ENCODE data around the gene PISD. TPM values are rescaled to one million over a fixed set of nuclear protein-coding genes. Genes with fewer than 3 reads are reported as not detected.
A peak's percentile ranks its signal among the peaks of the same experiment; 100 is the strongest.

PISD gene
- total and polyA plus RNA-seq, 9 of the 15 experiments (the other 6 are each of a cell fraction or from before 2014, with no cell fraction given), result 24.5 to 65.9 (median 36.6) TPM

DNA sequence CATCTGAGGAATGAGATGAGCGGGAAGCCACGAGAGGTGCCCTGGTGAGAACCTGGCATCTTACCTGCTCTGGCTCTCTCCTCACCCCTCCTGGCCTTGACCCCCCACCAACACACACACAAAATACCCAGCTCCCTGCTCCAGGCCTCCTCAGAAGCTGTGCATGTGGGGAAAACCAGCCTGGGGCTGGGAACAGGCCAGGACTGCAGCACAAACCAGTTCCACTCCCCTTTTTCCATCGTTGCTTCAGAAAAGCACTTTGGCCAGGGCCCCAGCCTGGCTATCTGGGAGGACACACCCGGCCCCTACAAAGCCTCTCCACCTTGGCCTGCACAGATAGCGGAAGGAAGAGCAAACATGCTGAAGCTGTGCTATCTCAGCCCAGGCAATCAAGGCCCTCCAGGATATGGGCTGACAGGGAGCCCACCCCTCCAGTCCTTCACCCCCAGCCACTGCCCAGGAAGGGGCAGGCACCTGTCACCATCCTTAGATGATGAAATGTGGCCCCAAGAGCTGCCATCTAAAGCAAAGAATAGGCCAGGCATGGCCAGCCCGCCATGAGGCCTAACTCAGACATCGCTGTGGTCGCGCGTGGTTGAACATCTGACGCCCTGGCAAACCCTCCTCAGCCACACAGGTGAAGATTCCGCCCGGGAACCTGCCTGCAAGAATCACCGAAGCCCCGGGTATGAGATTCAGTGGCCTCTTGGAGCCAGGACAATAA lies 35.4 kb downstream of the PISD start (continued):
- peak in 1 of 3 experiments; percentile 65; a peak in 2 of 6 replicates for TF ChIP-seq ZBTB11 (CRISPR knock-in tag; IDR thresholded peaks at IDR 0.05)
- TF ChIP-seq CBFA2T3 (IDR thresholded peaks at IDR 0.05), result peak; percentile 98
- TF ChIP-seq TBL1XR1 (IDR thresholded peaks at IDR 0.05; ENCODE audit: low read length in 2 of 2), result peak; percentile 26 to 28; a peak in 2 of 4 replicates
- peak; percentile 85 for TF ChIP-seq EP400 (IDR thresholded peaks at IDR 0.05)
- peak; percentile 48 for TF ChIP-seq CEBPB (tag; IDR thresholded peaks at IDR 0.05)
- TF ChIP-seq USF1 (CRISPR knock-in tag; IDR thresholded peaks at IDR 0.05), result no peak
- TF ChIP-seq NFATC3 (IDR thresholded peaks at IDR 0.05), result peak; percentile 80; the same call in 1 of the 2 replicates
- TF ChIP-seq, protein P1, sequence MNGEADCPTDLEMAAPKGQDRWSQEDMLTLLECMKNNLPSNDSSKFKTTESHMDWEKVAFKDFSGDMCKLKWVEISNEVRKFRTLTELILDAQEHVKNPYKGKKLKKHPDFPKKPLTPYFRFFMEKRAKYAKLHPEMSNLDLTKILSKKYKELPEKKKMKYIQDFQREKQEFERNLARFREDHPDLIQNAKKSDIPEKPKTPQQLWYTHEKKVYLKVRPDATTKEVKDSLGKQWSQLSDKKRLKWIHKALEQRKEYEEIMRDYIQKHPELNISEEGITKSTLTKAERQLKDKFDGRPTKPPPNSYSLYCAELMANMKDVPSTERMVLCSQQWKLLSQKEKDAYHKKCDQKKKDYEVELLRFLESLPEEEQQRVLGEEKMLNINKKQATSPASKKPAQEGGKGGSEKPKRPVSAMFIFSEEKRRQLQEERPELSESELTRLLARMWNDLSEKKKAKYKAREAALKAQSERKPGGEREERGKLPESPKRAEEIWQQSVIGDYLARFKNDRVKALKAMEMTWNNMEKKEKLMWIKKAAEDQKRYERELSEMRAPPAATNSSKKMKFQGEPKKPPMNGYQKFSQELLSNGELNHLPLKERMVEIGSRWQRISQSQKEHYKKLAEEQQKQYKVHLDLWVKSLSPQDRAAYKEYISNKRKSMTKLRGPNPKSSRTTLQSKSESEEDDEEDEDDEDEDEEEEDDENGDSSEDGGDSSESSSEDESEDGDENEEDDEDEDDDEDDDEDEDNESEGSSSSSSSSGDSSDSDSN (IDR thresholded peaks at IDR 0.05; ENCODE audit: borderline replicate concordance in 1 of 2, low read depth in 2 of 2, low read length in 2 of 2), result peak in 1 of 2 experiments; percentile 72; a peak in 1 of 4 replicates
- TF ChIP-seq ARNT (IDR thresholded peaks at IDR 0.05), result peak in 1 of 2 experiments; percentile 75; a peak in 1 of 4 replicates
- peak; percentile 91 for TF ChIP-seq HDAC2 (IDR thresholded peaks at IDR 0.05)
